Measurements from ENCODE around the gene FIGNL2.
A peak's percentile ranks its signal among the peaks of the same experiment; 100 is the strongest.

FIGNL2 gene

GRCh38 chr12:51860986-51861385 lies 12.5 kb upstream of the FIGNL2 start:
- no peak for DNase-seq (ENCODE audit: low read depth)
- no peak overlapping the region for H3K4me3 ChIP-seq (ENCODE audit: control insufficient read depth, low read depth, low read length)
- no peak for TF ChIP-seq CTCF (IDR thresholded peaks at IDR 0.05; ENCODE audit: control insufficient read depth, insufficient read depth, low read depth, low read length, missing control alignments)

GRCh38 chr12:51855586-51856428 lies 7.3 kb upstream of the FIGNL2 start:
- TF ChIP-seq CTCF (IDR thresholded peaks at IDR 0.05; ENCODE audit: control insufficient read depth, insufficient read depth, low read depth, low read length, missing control alignments) = no peak
- H3K4me3 ChIP-seq (ENCODE audit: control insufficient read depth, low read depth, low read length) = peak overlapping the region; percentile 50
- DNase-seq (ENCODE audit: low read depth) = no peak

GRCh38 chr12:51852404-51853137 lies 4.1 kb upstream of the FIGNL2 start:
- no peak for DNase-seq (ENCODE audit: low read depth)
- no peak for TF ChIP-seq CTCF (IDR thresholded peaks at IDR 0.05; ENCODE audit: control insufficient read depth, insufficient read depth, low read depth, low read length, missing control alignments)
- no peak overlapping the region for H3K4me3 ChIP-seq (ENCODE audit: control insufficient read depth, low read depth, low read length)

- no peak overlapping the region for H3K4me3 ChIP-seq (ENCODE audit: control insufficient read depth, low read depth, low read length)
- DNase-seq (ENCODE audit: low read depth) = no peak
- TF ChIP-seq CTCF (IDR thresholded peaks at IDR 0.05; ENCODE audit: control insufficient read depth, insufficient read depth, low read depth, low read length, missing control alignments) = no peak
Observed at GRCh38 chr12:51851413-51852124, 3.1 kb upstream of the FIGNL2 start.

GRCh38 chr12:51850965-51851299 lies 2.4 kb upstream of the FIGNL2 start:
- no peak for TF ChIP-seq CTCF (IDR thresholded peaks at IDR 0.05; ENCODE audit: control insufficient read depth, insufficient read depth, low read depth, low read length, missing control alignments)
- no peak for DNase-seq (ENCODE audit: low read depth)

GRCh38 chr12:51850081-51850964 lies 1.8 kb upstream of the FIGNL2 start:
- no peak overlapping the region for H3K4me3 ChIP-seq (ENCODE audit: control insufficient read depth, low read depth, low read length)
- DNase-seq (ENCODE audit: low read depth) = no peak
- TF ChIP-seq CTCF (IDR thresholded peaks at IDR 0.05; ENCODE audit: control insufficient read depth, insufficient read depth, low read depth, low read length, missing control alignments) = no peak

More at GRCh38 chr12:51850965-51851299, 2.4 kb upstream of the FIGNL2 start:
- H3K4me3 ChIP-seq (ENCODE audit: control insufficient read depth, low read depth, low read length) = no peak overlapping the region

Measured in AG09309 (cell line).